SJCRH30 (cell line): ENCODE measurements around the gene SESTD1. TPM values are rescaled to one million over a fixed set of nuclear protein-coding genes. Genes with fewer than 3 reads are reported as not detected.
A peak's percentile ranks its signal among the peaks of the same experiment; 100 is the strongest.
"Not testable (repeated sequence)": the region's sequence is repeated elsewhere in the genome, so short reads cannot be mapped to it uniquely, and the experiment has no call there.

ENCODE experiments used
- DNase-seq, 2 experiments: peaks; one replicate each; pipeline ENCODE4 v3.0.0-alpha.2; 2015 to 2020
- H3K27ac ChIP-seq: fragments of 250-450 bp; sonication (Bioruptor Pico); 2 replicates; pipeline ENCODE4 v1.5.1; 2020; ENCODE audit warnings: mild to moderate bottlenecking, moderate library complexity
- H3K27me3 ChIP-seq: fragments of 250-450 bp; sonication (Bioruptor Pico); 2 replicates; pipeline ENCODE4 v1.5.1; 2020; ENCODE audit warnings: mild to moderate bottlenecking, moderate library complexity
- H3K36me3 ChIP-seq: fragments of 250-450 bp; sonication (Bioruptor Pico); 2 replicates; pipeline ENCODE4 v1.5.1; 2020; ENCODE audit warnings: mild to moderate bottlenecking, moderate library complexity
- H3K4me1 ChIP-seq: fragments of 250-450 bp; sonication (Bioruptor Pico); 2 replicates; pipeline ENCODE4 v1.5.1; 2020; ENCODE audit warnings: mild to moderate bottlenecking, moderate library complexity
- H3K4me3 ChIP-seq: fragments of 250-450 bp; sonication (Bioruptor Pico); 2 replicates; pipeline ENCODE4 v1.5.1; 2020; ENCODE audit warnings: mild to moderate bottlenecking, moderate library complexity
- H3K9me3 ChIP-seq: fragments of 250-450 bp; sonication (Bioruptor Pico); replicated peaks from 2 replicates; pipeline ENCODE4 v1.5.1; 2020; ENCODE audit warnings: mild to moderate bottlenecking, moderate library complexity
- total RNA-seq: library from RNA; depleted of rRNA; stranded (reverse); fragments of >200 nt; shearing (Covaris generic); gene quantifications from 2 replicates; pipeline ENCODE4 v1.2.3, GENCODE V29; 2014

SESTD1 gene
- total RNA-seq, 1 experiment from 2014 or later: 24.5 TPM

GRCh38 chr2:179104736-179105135, 159.9 kb downstream of the SESTD1 start:
- DNase-seq: no peak
- Histone ChIP-seq H3K27ac (no peak overlapping the region), H3K4me3 (no peak overlapping the region), H3K36me3 (peaks cover 7% of the 10 kb centered on the region; the same call in 1 of the 2 replicates), H3K9me3 (no peaks in the 10 kb centered on the region), H3K4me1 (peaks cover 20% of the 10 kb centered on the region), H3K27me3 (no peaks in the 10 kb centered on the region)

GRCh38 chr2:179098080-179098689, 166.4 kb downstream of the SESTD1 start:
- Histone ChIP-seq H3K9me3 (no peaks in the 10 kb centered on the region), H3K27ac (no peak overlapping the region), H3K36me3 (no peaks in the 10 kb centered on the region), H3K4me1 (no peaks in the 10 kb centered on the region), H3K27me3 (no peaks in the 10 kb centered on the region), H3K4me3 (no peak overlapping the region)
- no peak for DNase-seq

GRCh38 chr2:179097131-179097530, 167.5 kb downstream of the SESTD1 start:
- H3K27ac ChIP-seq: no peak overlapping the region
- no peaks in the 10 kb centered on the region for H3K4me1 ChIP-seq
- H3K27me3 ChIP-seq: no peaks in the 10 kb centered on the region
- no peaks in the 10 kb centered on the region for H3K36me3 ChIP-seq
- DNase-seq: no peak
- H3K4me3 ChIP-seq: no peak overlapping the region
- no peaks in the 10 kb centered on the region for H3K9me3 ChIP-seq

GRCh38 chr2:179096090-179096489, 168.5 kb downstream of the SESTD1 start:
- Histone ChIP-seq H3K9me3 (no peaks in the 10 kb centered on the region), H3K27me3 (no peaks in the 10 kb centered on the region), H3K4me3 (no peak overlapping the region), H3K36me3 (no peaks in the 10 kb centered on the region), H3K27ac (no peak overlapping the region), H3K4me1 (no peaks in the 10 kb centered on the region)
- DNase-seq: no peak

GRCh38 chr2:179092912-179093311, 171.7 kb downstream of the SESTD1 start:
- not testable (repeated sequence) for H3K4me1 ChIP-seq, H3K36me3 ChIP-seq, H3K4me3 ChIP-seq, H3K9me3 ChIP-seq, DNase-seq, H3K27me3 ChIP-seq, H3K27ac ChIP-seq

- H3K4me1 ChIP-seq: no peaks in the 10 kb centered on the region
- H3K9me3 ChIP-seq: no peaks in the 10 kb centered on the region; the same call in 1 of the 2 replicates
- no peak for DNase-seq
- H3K4me3 ChIP-seq: no peak overlapping the region
- H3K27me3 ChIP-seq: no peaks in the 10 kb centered on the region
- no peaks in the 10 kb centered on the region for H3K36me3 ChIP-seq
- H3K27ac ChIP-seq: no peak overlapping the region
Observed at GRCh38 chr2:179082697-179083096, 181.9 kb downstream of the SESTD1 start.

- Histone ChIP-seq H3K4me3 (no peak overlapping the region), H3K9me3 (peaks cover 4% of the 10 kb centered on the region; the same call in 1 of the 2 replicates), H3K36me3 (no peaks in the 10 kb centered on the region), H3K27ac (no peak overlapping the region), H3K27me3 (no peaks in the 10 kb centered on the region), H3K4me1 (no peaks in the 10 kb centered on the region)
- DNase-seq: no peak
Observed at GRCh38 chr2:179081954-179082353, 182.7 kb downstream of the SESTD1 start.

- Histone ChIP-seq H3K9me3 (peaks cover 4% of the 10 kb centered on the region; the same call in 1 of the 2 replicates), H3K4me1 (no peaks in the 10 kb centered on the region), H3K4me3 (no peak overlapping the region), H3K27ac (no peak overlapping the region), H3K36me3 (no peaks in the 10 kb centered on the region), H3K27me3 (no peaks in the 10 kb centered on the region)
- no peak for DNase-seq
Observed at GRCh38 chr2:179072527-179072926, 192.1 kb downstream of the SESTD1 start.

GRCh38 chr2:179071810-179072355, 192.7 kb downstream of the SESTD1 start:
- Histone ChIP-seq H3K27me3 (no peaks in the 10 kb centered on the region), H3K4me1 (no peaks in the 10 kb centered on the region), H3K27ac (no peak overlapping the region), H3K36me3 (no peaks in the 10 kb centered on the region), H3K4me3 (no peak overlapping the region), H3K9me3 (no peaks in the 10 kb centered on the region; the same call in 1 of the 2 replicates)
- no peak for DNase-seq

- DNase-seq: no peak
- Histone ChIP-seq H3K27ac (no peak overlapping the region), H3K9me3 (no peaks in the 10 kb centered on the region; the same call in 1 of the 2 replicates), H3K27me3 (no peaks in the 10 kb centered on the region), H3K4me1 (no peaks in the 10 kb centered on the region), H3K36me3 (no peaks in the 10 kb centered on the region), H3K4me3 (no peak overlapping the region)
Observed at GRCh38 chr2:179070895-179071294, 193.7 kb downstream of the SESTD1 start.

GRCh38 chr2:179069685-179070084, 194.9 kb downstream of the SESTD1 start:
- Histone ChIP-seq H3K27ac (no peak overlapping the region), H3K9me3 (no peaks in the 10 kb centered on the region; the same call in 1 of the 2 replicates), H3K4me1 (no peaks in the 10 kb centered on the region), H3K4me3 (no peak overlapping the region), H3K27me3 (no peaks in the 10 kb centered on the region), H3K36me3 (no peaks in the 10 kb centered on the region)
- no peak for DNase-seq

GRCh38 chr2:179068991-179069643, 195.5 kb downstream of the SESTD1 start:
- no peak for DNase-seq
- Histone ChIP-seq H3K27ac (no peak overlapping the region), H3K27me3 (no peaks in the 10 kb centered on the region), H3K9me3 (no peaks in the 10 kb centered on the region; the same call in 1 of the 2 replicates), H3K4me1 (no peaks in the 10 kb centered on the region), H3K36me3 (no peaks in the 10 kb centered on the region), H3K4me3 (no peak overlapping the region)

GRCh38 chr2:179059026-179059700, 205.5 kb downstream of the SESTD1 start:
- peak overlapping the region; percentile 7; the same call in 1 of the 2 replicates for H3K27ac ChIP-seq
- H3K4me1 ChIP-seq: peaks cover 19% of the 10 kb centered on the region
- H3K9me3 ChIP-seq: no peaks in the 10 kb centered on the region
- H3K36me3 ChIP-seq: no peaks in the 10 kb centered on the region
- no peaks in the 10 kb centered on the region for H3K27me3 ChIP-seq
- no peak overlapping the region for H3K4me3 ChIP-seq
- DNase-seq: no peak

- H3K27ac ChIP-seq: no peak overlapping the region
- H3K4me3 ChIP-seq: no peak overlapping the region
Observed at GRCh38 chr2:179057737-179058136, 206.9 kb downstream of the SESTD1 start.

GRCh38 chr2:179053568-179053967, 211.1 kb downstream of the SESTD1 start:
- not testable (repeated sequence) for H3K27ac ChIP-seq, H3K9me3 ChIP-seq, DNase-seq, H3K36me3 ChIP-seq, H3K27me3 ChIP-seq, H3K4me3 ChIP-seq
- H3K4me1 ChIP-seq: peaks cover 32% of the 10 kb centered on the region

More at GRCh38 chr2:179057737-179058136, 206.9 kb downstream of the SESTD1 start:
- peak in 1 of 2 experiments; percentile 30 for DNase-seq
- Histone ChIP-seq H3K36me3 (no peaks in the 10 kb centered on the region), H3K9me3 (no peaks in the 10 kb centered on the region), H3K4me1 (peaks cover 19% of the 10 kb centered on the region), H3K27me3 (no peaks in the 10 kb centered on the region)
